ENCODE data around the gene ABCA8.

DNA sequence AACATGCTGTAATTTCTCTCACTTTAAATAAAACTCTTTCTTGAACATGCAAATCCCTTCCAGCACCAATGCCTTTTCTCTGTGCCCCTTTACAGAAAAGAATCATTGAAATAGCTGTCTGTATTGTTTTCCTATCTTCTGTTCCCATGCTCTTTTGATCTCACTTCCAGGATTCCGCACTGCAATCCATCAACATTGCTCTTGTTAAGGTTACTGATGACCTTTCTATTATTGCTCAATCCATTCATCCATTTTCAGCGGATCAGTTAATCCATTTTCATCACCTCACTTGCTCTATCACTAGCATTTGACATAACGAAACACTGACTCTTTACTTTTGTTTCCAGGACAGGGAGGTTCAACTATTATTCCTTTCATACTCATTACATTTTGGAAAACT is 130.5 kb downstream of the ABCA8 start:
- no peak for TF ChIP-seq POLR2AphosphoS5 (IDR thresholded peaks at IDR 0.05; ENCODE audit: low read depth)
- TF ChIP-seq, protein P1, sequence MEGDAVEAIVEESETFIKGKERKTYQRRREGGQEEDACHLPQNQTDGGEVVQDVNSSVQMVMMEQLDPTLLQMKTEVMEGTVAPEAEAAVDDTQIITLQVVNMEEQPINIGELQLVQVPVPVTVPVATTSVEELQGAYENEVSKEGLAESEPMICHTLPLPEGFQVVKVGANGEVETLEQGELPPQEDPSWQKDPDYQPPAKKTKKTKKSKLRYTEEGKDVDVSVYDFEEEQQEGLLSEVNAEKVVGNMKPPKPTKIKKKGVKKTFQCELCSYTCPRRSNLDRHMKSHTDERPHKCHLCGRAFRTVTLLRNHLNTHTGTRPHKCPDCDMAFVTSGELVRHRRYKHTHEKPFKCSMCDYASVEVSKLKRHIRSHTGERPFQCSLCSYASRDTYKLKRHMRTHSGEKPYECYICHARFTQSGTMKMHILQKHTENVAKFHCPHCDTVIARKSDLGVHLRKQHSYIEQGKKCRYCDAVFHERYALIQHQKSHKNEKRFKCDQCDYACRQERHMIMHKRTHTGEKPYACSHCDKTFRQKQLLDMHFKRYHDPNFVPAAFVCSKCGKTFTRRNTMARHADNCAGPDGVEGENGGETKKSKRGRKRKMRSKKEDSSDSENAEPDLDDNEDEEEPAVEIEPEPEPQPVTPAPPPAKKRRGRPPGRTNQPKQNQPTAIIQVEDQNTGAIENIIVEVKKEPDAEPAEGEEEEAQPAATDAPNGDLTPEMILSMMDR (conservative IDR thresholded peaks at IDR 0.05; ENCODE audit: low read depth in 2 of 2): no peak
- TF ChIP-seq EZH2phosphoT487 (IDR thresholded peaks at IDR 0.05; ENCODE audit: unreplicated experiment): no peak
- TF ChIP-seq ZNF114 (CRISPR knock-in tag; IDR thresholded peaks at IDR 0.05): no peak
- TF ChIP-seq, protein P2, sequence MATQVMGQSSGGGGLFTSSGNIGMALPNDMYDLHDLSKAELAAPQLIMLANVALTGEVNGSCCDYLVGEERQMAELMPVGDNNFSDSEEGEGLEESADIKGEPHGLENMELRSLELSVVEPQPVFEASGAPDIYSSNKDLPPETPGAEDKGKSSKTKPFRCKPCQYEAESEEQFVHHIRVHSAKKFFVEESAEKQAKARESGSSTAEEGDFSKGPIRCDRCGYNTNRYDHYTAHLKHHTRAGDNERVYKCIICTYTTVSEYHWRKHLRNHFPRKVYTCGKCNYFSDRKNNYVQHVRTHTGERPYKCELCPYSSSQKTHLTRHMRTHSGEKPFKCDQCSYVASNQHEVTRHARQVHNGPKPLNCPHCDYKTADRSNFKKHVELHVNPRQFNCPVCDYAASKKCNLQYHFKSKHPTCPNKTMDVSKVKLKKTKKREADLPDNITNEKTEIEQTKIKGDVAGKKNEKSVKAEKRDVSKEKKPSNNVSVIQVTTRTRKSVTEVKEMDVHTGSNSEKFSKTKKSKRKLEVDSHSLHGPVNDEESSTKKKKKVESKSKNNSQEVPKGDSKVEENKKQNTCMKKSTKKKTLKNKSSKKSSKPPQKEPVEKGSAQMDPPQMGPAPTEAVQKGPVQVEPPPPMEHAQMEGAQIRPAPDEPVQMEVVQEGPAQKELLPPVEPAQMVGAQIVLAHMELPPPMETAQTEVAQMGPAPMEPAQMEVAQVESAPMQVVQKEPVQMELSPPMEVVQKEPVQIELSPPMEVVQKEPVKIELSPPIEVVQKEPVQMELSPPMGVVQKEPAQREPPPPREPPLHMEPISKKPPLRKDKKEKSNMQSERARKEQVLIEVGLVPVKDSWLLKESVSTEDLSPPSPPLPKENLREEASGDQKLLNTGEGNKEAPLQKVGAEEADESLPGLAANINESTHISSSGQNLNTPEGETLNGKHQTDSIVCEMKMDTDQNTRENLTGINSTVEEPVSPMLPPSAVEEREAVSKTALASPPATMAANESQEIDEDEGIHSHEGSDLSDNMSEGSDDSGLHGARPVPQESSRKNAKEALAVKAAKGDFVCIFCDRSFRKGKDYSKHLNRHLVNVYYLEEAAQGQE (IDR thresholded peaks at IDR 0.05; ENCODE audit: unreplicated experiment): no peak
- TF ChIP-seq STAT1 (IDR thresholded peaks at IDR 0.05; ENCODE audit: unreplicated experiment): no peak
- no peak for TF ChIP-seq JUNB (IDR thresholded peaks at IDR 0.05; ENCODE audit: unreplicated experiment)
- TF ChIP-seq EZH2 (IDR thresholded peaks at IDR 0.05; ENCODE audit: low read depth, unreplicated experiment): no peak
- TF ChIP-seq CREB1 (CRISPR knock-in tag; IDR thresholded peaks at IDR 0.05; ENCODE audit: low read depth): no peak
- TF ChIP-seq, protein P3, sequence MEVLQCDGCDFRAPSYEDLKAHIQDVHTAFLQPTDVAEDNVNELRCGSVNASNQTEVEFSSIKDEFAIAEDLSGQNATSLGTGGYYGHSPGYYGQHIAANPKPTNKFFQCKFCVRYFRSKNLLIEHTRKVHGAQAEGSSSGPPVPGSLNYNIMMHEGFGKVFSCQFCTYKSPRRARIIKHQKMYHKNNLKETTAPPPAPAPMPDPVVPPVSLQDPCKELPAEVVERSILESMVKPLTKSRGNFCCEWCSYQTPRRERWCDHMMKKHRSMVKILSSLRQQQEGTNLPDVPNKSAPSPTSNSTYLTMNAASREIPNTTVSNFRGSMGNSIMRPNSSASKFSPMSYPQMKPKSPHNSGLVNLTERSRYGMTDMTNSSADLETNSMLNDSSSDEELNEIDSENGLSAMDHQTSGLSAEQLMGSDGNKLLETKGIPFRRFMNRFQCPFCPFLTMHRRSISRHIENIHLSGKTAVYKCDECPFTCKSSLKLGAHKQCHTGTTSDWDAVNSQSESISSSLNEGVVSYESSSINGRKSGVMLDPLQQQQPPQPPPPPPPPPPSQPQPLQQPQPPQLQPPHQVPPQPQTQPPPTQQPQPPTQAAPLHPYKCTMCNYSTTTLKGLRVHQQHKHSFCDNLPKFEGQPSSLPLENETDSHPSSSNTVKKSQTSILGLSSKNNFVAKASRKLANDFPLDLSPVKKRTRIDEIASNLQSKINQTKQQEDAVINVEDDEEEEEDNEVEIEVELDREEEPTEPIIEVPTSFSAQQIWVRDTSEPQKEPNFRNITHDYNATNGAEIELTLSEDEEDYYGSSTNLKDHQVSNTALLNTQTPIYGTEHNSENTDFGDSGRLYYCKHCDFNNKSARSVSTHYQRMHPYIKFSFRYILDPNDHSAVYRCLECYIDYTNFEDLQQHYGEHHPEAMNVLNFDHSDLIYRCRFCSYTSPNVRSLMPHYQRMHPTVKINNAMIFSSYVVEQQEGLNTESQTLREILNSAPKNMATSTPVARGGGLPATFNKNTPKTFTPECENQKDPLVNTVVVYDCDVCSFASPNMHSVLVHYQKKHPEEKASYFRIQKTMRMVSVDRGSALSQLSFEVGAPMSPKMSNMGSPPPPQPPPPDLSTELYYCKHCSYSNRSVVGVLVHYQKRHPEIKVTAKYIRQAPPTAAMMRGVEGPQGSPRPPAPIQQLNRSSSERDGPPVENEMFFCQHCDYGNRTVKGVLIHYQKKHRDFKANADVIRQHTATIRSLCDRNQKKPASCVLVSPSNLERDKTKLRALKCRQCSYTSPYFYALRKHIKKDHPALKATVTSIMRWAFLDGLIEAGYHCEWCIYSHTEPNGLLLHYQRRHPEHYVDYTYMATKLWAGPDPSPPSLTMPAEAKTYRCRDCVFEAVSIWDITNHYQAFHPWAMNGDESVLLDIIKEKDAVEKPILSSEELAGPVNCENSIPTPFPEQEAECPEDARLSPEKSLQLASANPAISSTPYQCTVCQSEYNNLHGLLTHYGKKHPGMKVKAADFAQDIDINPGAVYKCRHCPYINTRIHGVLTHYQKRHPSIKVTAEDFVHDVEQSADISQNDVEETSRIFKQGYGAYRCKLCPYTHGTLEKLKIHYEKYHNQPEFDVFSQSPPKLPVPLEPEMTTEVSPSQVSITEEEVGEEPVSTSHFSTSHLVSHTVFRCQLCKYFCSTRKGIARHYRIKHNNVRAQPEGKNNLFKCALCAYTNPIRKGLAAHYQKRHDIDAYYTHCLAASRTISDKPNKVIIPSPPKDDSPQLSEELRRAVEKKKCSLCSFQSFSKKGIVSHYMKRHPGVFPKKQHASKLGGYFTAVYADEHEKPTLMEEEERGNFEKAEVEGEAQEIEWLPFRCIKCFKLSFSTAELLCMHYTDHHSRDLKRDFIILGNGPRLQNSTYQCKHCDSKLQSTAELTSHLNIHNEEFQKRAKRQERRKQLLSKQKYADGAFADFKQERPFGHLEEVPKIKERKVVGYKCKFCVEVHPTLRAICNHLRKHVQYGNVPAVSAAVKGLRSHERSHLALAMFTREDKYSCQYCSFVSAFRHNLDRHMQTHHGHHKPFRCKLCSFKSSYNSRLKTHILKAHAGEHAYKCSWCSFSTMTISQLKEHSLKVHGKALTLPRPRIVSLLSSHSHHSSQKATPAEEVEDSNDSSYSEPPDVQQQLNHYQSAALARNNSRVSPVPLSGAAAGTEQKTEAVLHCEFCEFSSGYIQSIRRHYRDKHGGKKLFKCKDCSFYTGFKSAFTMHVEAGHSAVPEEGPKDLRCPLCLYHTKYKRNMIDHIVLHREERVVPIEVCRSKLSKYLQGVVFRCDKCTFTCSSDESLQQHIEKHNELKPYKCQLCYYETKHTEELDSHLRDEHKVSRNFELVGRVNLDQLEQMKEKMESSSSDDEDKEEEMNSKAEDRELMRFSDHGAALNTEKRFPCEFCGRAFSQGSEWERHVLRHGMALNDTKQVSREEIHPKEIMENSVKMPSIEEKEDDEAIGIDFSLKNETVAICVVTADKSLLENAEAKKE (CRISPR knock-in tag; IDR thresholded peaks at IDR 0.05): no peak

All from GM23338 (cell line).